Lower lobe of right lung (tissue), 2 donors: Measurements from ENCODE around the gene GJC3. TPM values are rescaled to one million over a fixed set of nuclear protein-coding genes. Genes with fewer than 3 reads are reported as not detected.
"Not testable (repeated sequence)": the region's sequence is repeated elsewhere in the genome, so short reads cannot be mapped to it uniquely, and the experiment has no call there.

Experiments
- ATAC-seq, 2 donors: fragments of 200-7000 bp; cut with Tn5 transposase; one replicate each; pipeline ENCODE4 v1.9.1; 2020 to 2022; ENCODE audit warnings: mild to moderate bottlenecking in 2 of 2, moderate library complexity in 2 of 2
- DNase-seq: peaks from one replicate; pipeline ENCODE4 v3.0.0-alpha.2; 2020
- H3K27ac ChIP-seq: fragments of 200-600 bp; one replicate; pipeline ENCODE4 v1.8.0; 2022
- H3K27me3 ChIP-seq: fragments of 200-600 bp; one replicate; pipeline ENCODE4 v1.8.0; 2022; ENCODE audit warnings: low read depth
- H3K36me3 ChIP-seq: fragments of 200-600 bp; one replicate; pipeline ENCODE4 v1.8.0; 2022; ENCODE audit warnings: mild to moderate bottlenecking
- H3K4me1 ChIP-seq: fragments of 200-600 bp; one replicate; pipeline ENCODE4 v1.8.0; 2022
- H3K4me3 ChIP-seq: fragments of 200-600 bp; one replicate; pipeline ENCODE4 v1.8.0; 2022; ENCODE audit warnings: mild to moderate bottlenecking
- H3K9me3 ChIP-seq: fragments of 200-600 bp; one replicate; pipeline ENCODE4 v1.8.0; 2022
- CTCF ChIP-seq: fragments of 200-600 bp; IDR thresholded peaks from one replicate; pipeline ENCODE4 v1.8.0; 2022; ENCODE audit warnings: antibody characterized with exemption, mild to moderate bottlenecking
- intact Hi-C: fragments of 100-400 bp; cut with DNase I; formaldehyde crosslinking; loops from one replicate; pipeline ENCODE4 v1.11.0; 2022
- total RNA-seq: library from RNA; stranded (reverse); fragmentation: NEBNext Ultra II Directional; extraction: Animal tissue kit (Norgen Biotek cat#: 25700); gene quantifications from one replicate; pipeline ENCODE4 v1.2.1, GENCODE V29; 2021
- donor health status: DM: no; HTN: yes; CAD: no; lungs with severe emphysema.

Gene GJC3
- total RNA-seq, 1 donor from 2014 or later: not detected

- TF ChIP-seq CTCF: peak; percentile 26
- Histone ChIP-seq H3K36me3 (no peaks in the 10 kb centered on the region), H3K4me1 (peaks cover 7% of the 10 kb centered on the region), H3K27me3 (no peaks in the 10 kb centered on the region), H3K9me3 (no peaks in the 10 kb centered on the region), H3K27ac (no peak overlapping the region), H3K4me3 (no peak overlapping the region)
- DNase-seq (no peak), ATAC-seq (no peak)
- intact Hi-C loops: no loop called here
These were observed 20.3 kb upstream of the GJC3 start for GRCh38 chr7:99949645-99950228.

GRCh38 chr7:99947608-99948007 lies 18.2 kb upstream of the GJC3 start:
- Histone ChIP-seq H3K4me3 (no peak overlapping the region), H3K36me3 (no peaks in the 10 kb centered on the region), H3K27ac (no peak overlapping the region), H3K27me3 (no peaks in the 10 kb centered on the region), H3K9me3 (no peaks in the 10 kb centered on the region), H3K4me1 (no peaks in the 10 kb centered on the region)
- intact Hi-C loops: no loop called here
- TF ChIP-seq CTCF: no peak
- DNase-seq (no peak), ATAC-seq (no peak)

GRCh38 chr7:99944497-99945070 lies 15.2 kb upstream of the GJC3 start:
- no peak for TF ChIP-seq CTCF
- H3K4me1 ChIP-seq: no peaks in the 10 kb centered on the region
- DNase-seq (no peak), ATAC-seq (no peak)
- no peaks in the 10 kb centered on the region for H3K9me3 ChIP-seq
- no peaks in the 10 kb centered on the region for H3K27me3 ChIP-seq
- intact Hi-C loops: no loop called here
- no peaks in the 10 kb centered on the region for H3K36me3 ChIP-seq
- H3K27ac ChIP-seq: no peak overlapping the region
- no peak overlapping the region for H3K4me3 ChIP-seq

- TF ChIP-seq CTCF: no peak
- Histone ChIP-seq H3K4me1 (no peaks in the 10 kb centered on the region), H3K36me3 (no peaks in the 10 kb centered on the region), H3K9me3 (no peaks in the 10 kb centered on the region), H3K4me3 (no peak overlapping the region), H3K27ac (no peak overlapping the region), H3K27me3 (no peaks in the 10 kb centered on the region)
- no peak for ATAC-seq
- DNase-seq: no peak
- intact Hi-C loops: no loop called here
These were observed 14.4 kb upstream of the GJC3 start for GRCh38 chr7:99943641-99944496.

GRCh38 chr7:99938296-99938695 lies 8.9 kb upstream of the GJC3 start:
- H3K4me3 ChIP-seq: no peak overlapping the region
- H3K27ac ChIP-seq: no peak overlapping the region
- no peak for TF ChIP-seq CTCF
- no peaks in the 10 kb centered on the region for H3K27me3 ChIP-seq
- H3K36me3 ChIP-seq: no peaks in the 10 kb centered on the region
- no peaks in the 10 kb centered on the region for H3K9me3 ChIP-seq
- DNase-seq (no peak), ATAC-seq (no peak)
- intact Hi-C loops: no loop called here
- H3K4me1 ChIP-seq: no peaks in the 10 kb centered on the region

- H3K36me3 ChIP-seq, H3K4me1 ChIP-seq, DNase-seq, ATAC-seq, H3K9me3 ChIP-seq, H3K27ac ChIP-seq, H3K27me3 ChIP-seq, intact Hi-C loops, H3K4me3 ChIP-seq: not testable (repeated sequence)
These were observed 5.6 kb upstream of the GJC3 start for GRCh38 chr7:99935009-99935408.
